ENCODE measurements around the gene CDC5L. TPM values are rescaled to one million over a fixed set of nuclear protein-coding genes. Genes with fewer than 3 reads are reported as not detected.

Gene CDC5L
- total RNA-seq, 1 experiment from 2014 or later: 23.8 TPM

DNA sequence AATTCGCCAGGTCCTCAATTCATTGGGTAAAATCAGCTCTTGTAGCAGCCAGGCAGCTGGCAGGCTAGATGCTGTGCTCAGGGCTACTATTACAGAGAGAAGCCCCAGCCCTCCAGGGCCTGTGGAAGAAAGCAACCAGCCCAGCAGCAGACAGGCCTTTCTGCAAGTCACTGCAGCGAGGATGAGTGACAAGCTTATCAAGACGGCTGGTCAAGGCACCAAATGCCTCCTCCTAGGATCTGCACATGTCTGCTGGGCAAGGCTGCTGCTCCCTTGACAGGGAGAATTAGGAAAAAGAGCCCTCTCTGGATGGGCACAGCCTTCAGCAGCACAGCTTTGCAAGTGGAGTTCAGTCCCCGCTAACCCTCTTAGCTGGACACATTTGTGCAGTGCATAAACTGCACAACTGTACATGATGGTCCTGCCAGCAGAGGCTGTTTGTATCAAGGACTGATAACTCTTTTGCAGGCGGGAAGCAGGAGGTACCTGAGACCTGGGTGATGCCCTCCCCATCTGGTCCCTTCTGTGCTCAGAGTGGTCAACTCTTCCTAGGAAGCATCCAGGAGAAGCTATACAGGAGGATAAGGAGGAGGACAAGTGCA is 89.9 kb downstream of the CDC5L start:
- no peak for DNase-seq
- Mint-ChIP-seq H3K27me3 (ENCODE audit: insufficient read depth, unreplicated experiment) (peaks cover 3% of the 10 kb centered on the region), H3K9me3 (ENCODE audit: unreplicated experiment) (no peaks in the 10 kb centered on the region), H3K4me3 (ENCODE audit: unreplicated experiment) (no peak overlapping the region), H3K27ac (ENCODE audit: unreplicated experiment) (no peak overlapping the region), H3K4me1 (ENCODE audit: low read depth, unreplicated experiment) (no peaks in the 10 kb centered on the region), H3K36me3 (ENCODE audit: insufficient read depth, unreplicated experiment) (no peaks in the 10 kb centered on the region)
- H3K9me3 ChIP-seq: no peaks in the 10 kb centered on the region
- peaks cover 13% of the 10 kb centered on the region for H3K4me1 ChIP-seq
- CTCF ChIA-PET: no interaction called here
- H3K27me3 ChIP-seq (replicated peaks; ENCODE audit: control insufficient read depth, insufficient read depth, low read length): no peaks in the 10 kb centered on the region
- POLR2A ChIA-PET: no interaction called here
- intact Hi-C loops (cut with micrococcal nuclease; ENCODE audit: unreplicated experiment): loop anchor here (5.0 to 10.0 kb wide), 5 partner anchors 97 to 1447 kb away; no protein-coding TSS in a partner anchor
- H3K36me3 ChIP-seq (ENCODE audit: control insufficient read depth, insufficient read depth, low read length): no peaks in the 10 kb centered on the region
- BruUV-seq (replicated peaks): no TSS peak
- TF ChIP-seq, protein P1, sequence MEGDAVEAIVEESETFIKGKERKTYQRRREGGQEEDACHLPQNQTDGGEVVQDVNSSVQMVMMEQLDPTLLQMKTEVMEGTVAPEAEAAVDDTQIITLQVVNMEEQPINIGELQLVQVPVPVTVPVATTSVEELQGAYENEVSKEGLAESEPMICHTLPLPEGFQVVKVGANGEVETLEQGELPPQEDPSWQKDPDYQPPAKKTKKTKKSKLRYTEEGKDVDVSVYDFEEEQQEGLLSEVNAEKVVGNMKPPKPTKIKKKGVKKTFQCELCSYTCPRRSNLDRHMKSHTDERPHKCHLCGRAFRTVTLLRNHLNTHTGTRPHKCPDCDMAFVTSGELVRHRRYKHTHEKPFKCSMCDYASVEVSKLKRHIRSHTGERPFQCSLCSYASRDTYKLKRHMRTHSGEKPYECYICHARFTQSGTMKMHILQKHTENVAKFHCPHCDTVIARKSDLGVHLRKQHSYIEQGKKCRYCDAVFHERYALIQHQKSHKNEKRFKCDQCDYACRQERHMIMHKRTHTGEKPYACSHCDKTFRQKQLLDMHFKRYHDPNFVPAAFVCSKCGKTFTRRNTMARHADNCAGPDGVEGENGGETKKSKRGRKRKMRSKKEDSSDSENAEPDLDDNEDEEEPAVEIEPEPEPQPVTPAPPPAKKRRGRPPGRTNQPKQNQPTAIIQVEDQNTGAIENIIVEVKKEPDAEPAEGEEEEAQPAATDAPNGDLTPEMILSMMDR (IDR thresholded peaks at IDR 0.05; ENCODE audit: insufficient read depth in 1 of 2, low read depth in 1 of 2, low read length in 1 of 2, severe bottlenecking in 1 of 2, unreplicated experiment in 1 of 2): no peak
- no peak overlapping the region for H3K4me3 ChIP-seq (ENCODE audit: low read depth, low read length)

DNA sequence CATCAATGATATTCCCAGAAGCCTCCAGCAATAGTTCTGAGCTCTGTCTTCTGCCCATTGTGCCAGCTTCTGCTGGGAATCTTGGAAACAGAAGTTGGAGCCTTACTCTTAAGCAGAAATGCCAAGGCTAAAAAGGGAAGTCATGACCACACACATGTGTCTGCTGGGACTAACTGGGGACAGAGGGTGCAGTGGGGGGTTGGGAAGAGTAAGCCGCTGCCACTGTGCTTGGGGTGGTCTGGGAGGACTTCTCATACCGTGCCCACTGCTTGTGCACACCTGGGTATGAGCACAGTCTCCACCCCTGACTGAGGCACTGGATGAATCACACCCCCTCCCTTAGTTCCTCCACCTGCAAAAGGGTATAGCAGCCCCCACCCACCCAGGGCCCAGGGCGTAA is 90.7 kb downstream of the CDC5L start:
- H3K27me3 ChIP-seq (replicated peaks; ENCODE audit: control insufficient read depth, insufficient read depth, low read length): no peaks in the 10 kb centered on the region
- no peak for DNase-seq

DNA sequence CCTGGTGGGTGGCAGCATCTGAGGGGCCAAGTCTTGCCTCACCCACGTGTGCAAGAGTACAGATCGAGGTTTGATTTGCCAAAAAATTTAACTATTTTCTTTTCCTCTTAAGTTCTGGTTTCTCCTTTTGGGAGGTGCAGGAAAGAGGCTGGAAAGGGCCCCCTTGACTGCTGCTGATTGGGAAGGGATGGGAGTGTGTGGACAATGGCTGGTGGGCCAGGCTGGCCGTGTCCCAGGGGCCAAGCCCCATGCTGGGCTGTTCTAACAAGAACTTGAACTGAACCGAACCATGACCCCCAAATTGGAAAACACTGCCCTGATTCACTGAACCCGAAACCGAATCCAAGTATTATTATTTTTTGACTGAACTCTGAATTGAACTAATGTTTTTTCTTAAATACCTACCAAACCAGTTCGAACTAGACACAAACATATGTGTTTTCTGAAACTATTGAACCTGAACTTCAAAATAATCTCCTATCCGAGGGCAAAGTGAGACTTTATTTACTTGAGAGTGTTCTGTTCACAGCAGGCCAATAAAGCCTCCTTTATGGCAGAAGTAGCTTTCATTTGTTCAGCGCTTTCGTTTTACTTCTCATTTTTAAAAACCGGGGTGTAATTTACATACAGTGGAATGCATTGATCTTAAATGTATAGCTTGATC is 91.2 kb downstream of the CDC5L start:
- Mint-ChIP-seq H3K9me3 (ENCODE audit: unreplicated experiment) (no peaks in the 10 kb centered on the region), H3K36me3 (ENCODE audit: insufficient read depth, unreplicated experiment) (no peaks in the 10 kb centered on the region), H3K27me3 (ENCODE audit: insufficient read depth, unreplicated experiment) (peaks cover 3% of the 10 kb centered on the region), H3K4me1 (ENCODE audit: low read depth, unreplicated experiment) (no peaks in the 10 kb centered on the region), H3K27ac (ENCODE audit: unreplicated experiment) (no peak overlapping the region), H3K4me3 (ENCODE audit: unreplicated experiment) (no peak overlapping the region)
- DNase-seq: no peak
- Histone ChIP-seq H3K36me3 (ENCODE audit: control insufficient read depth, insufficient read depth, low read length) (no peaks in the 10 kb centered on the region), H3K27me3 (replicated peaks; ENCODE audit: control insufficient read depth, insufficient read depth, low read length) (no peaks in the 10 kb centered on the region), H3K4me3 (ENCODE audit: low read depth, low read length) (no peak overlapping the region), H3K4me1 (peaks cover 13% of the 10 kb centered on the region), H3K9me3 (no peaks in the 10 kb centered on the region)
- intact Hi-C loops (cut with micrococcal nuclease; ENCODE audit: unreplicated experiment): loop anchor here (5.0 to 10.0 kb wide), 5 partner anchors 96 to 1446 kb away; no protein-coding TSS in a partner anchor
- ChIA-PET CTCF (no interaction called here), POLR2A (no interaction called here)
- BruUV-seq (replicated peaks): no TSS peak
- TF ChIP-seq, protein P1 (IDR thresholded peaks at IDR 0.05; ENCODE audit: insufficient read depth in 1 of 2, low read depth in 1 of 2, low read length in 1 of 2, severe bottlenecking in 1 of 2, unreplicated experiment in 1 of 2): no peak

More for the DNA sequence above, 90.7 kb downstream of the CDC5L start:
- Mint-ChIP-seq H3K4me3 (ENCODE audit: unreplicated experiment) (no peak overlapping the region), H3K36me3 (ENCODE audit: insufficient read depth, unreplicated experiment) (no peaks in the 10 kb centered on the region), H3K27me3 (ENCODE audit: insufficient read depth, unreplicated experiment) (peaks cover 3% of the 10 kb centered on the region), H3K27ac (ENCODE audit: unreplicated experiment) (no peak overlapping the region), H3K4me1 (ENCODE audit: low read depth, unreplicated experiment) (no peaks in the 10 kb centered on the region), H3K9me3 (ENCODE audit: unreplicated experiment) (no peaks in the 10 kb centered on the region)
- Histone ChIP-seq H3K4me1 (peaks cover 13% of the 10 kb centered on the region), H3K9me3 (no peaks in the 10 kb centered on the region), H3K36me3 (ENCODE audit: control insufficient read depth, insufficient read depth, low read length) (no peaks in the 10 kb centered on the region), H3K4me3 (ENCODE audit: low read depth, low read length) (no peak overlapping the region)
- CTCF ChIA-PET: no interaction called here
- POLR2A ChIA-PET: no interaction called here
- TF ChIP-seq, protein P1 (IDR thresholded peaks at IDR 0.05; ENCODE audit: insufficient read depth in 1 of 2, low read depth in 1 of 2, low read length in 1 of 2, severe bottlenecking in 1 of 2, unreplicated experiment in 1 of 2): no peak
- intact Hi-C loops (cut with micrococcal nuclease; ENCODE audit: unreplicated experiment): loop anchor here (5.0 to 10.0 kb wide), 5 partner anchors 97 to 1447 kb away; no protein-coding TSS in a partner anchor
- BruUV-seq (replicated peaks): no TSS peak
